ENCODE measurements around the gene PRTN3.

The PRTN3 gene

DNA sequence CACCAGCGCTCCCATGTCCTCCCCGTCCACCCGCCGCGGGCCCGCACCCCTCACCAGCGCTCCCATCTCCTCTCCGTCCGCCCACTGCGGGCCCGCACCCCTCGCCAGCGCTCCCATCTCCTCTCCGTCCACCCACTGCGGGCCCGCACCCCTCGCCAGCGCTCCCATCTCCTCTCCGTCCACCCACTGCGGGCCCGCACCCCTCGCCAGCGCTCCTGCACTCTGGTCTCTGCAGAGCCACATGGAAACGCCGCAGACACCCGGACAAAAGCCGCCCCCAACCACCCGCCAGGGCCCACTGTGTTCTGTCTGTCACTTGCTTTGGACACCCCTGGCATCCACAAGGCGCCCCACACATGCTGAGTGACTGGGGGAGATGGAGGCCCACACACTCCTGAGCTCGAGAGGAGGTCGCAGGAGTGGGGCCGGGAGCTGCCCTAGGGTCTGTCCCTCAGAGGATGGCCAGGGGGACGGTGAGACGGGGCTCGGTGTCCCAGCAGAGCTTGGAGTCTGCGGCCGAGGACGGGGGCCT lies 26.0 kb downstream of the PRTN3 start:
- peaks cover 38% of the 10 kb centered on the region for H3K36me3 ChIP-seq
- peak overlapping the region; percentile 84 for H3K27ac ChIP-seq
- no peaks in the 10 kb centered on the region for H4K20me1 ChIP-seq
- H3K4me1 ChIP-seq, result peaks cover 54% of the 10 kb centered on the region
- 0 out of 2 replicates have a peak overlapping the region, but pooled peaks have one; percentile 17 for H3K4me3 ChIP-seq
- no peak for TF ChIP-seq Cebpa-rat (IDR thresholded peaks at IDR 0.05)
- H3K27me3 ChIP-seq, result peaks cover 12% of the 10 kb centered on the region
- H3K9me3 ChIP-seq, result no peaks in the 10 kb centered on the region
- H3K4me2 ChIP-seq, result peak overlapping the region; percentile 75
- peak overlapping the region; percentile 60; the same call in 1 of the 2 replicates for H3K9ac ChIP-seq

DNA sequence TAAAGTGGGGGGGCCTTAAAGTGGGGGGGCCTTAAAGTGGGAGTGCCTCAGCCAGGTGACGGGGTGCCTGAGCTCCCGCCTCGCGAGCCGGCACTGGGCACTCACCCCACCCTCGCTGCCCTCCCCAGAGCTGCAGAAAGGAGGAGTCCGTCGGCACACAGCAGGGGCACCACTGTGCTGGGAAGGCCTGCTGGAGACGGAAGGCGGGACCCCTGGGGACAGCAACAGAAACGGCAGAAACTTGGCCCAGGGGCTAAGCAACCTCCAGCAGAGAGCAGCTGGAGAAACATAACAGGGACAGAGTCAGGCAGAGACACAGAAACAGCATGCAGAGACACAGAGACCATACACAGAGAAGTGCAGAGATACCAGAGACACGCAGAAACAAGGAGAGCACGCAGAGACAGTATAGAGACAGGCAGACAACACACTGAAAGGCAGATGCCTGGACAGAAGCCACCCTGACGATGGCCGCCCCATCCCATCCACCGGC lies 26.5 kb downstream of the PRTN3 start:
- peaks cover 11% of the 10 kb centered on the region for H3K27me3 ChIP-seq
- peak overlapping the region; percentile 84 for H3K27ac ChIP-seq
- peak overlapping the region; percentile 60; the same call in 1 of the 2 replicates for H3K9ac ChIP-seq
- H3K4me2 ChIP-seq, result peak overlapping the region; percentile 75
- H3K4me3 ChIP-seq, result peak overlapping the region; percentile 17; the same call in 1 of the 2 replicates
- no peaks in the 10 kb centered on the region for H4K20me1 ChIP-seq
- H3K9me3 ChIP-seq, result no peaks in the 10 kb centered on the region
- H3K4me1 ChIP-seq, result peaks cover 59% of the 10 kb centered on the region
- H3K36me3 ChIP-seq, result peaks cover 38% of the 10 kb centered on the region
- no peak for TF ChIP-seq Cebpa-rat (IDR thresholded peaks at IDR 0.05)

DNA sequence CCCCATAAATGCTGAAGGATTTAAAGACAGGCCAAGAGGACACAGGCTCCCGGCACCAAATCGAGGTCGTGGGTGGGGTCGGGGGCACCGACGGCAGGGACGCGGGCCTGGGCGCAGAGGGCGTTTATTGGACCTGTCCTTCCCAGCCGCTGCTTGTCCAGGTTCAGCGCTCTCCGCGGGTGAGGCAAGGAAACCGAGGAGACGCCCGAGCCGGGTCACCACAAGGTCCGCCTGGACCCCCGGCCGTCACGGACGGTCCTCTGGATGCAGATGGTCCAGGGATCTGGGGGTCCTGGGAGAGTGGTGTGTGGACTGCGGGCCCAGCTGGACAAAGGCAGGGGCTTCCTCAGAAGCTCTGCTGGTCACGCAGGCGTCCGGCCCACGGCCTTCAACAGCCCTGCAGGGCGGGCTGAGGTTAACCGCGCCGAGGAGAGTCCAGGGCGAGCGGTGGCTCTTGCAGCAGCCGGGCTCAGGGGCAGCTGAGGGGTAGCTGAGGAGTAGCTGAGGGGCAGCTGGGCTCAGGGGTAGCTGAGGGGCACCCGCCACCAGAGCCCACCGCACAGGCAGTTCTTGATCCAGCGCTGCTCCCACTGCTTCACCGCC lies 27.2 kb downstream of the PRTN3 start:
- peak overlapping the region; percentile 75 for H3K4me2 ChIP-seq
- peaks cover 57% of the 10 kb centered on the region for H3K4me1 ChIP-seq

DNA sequence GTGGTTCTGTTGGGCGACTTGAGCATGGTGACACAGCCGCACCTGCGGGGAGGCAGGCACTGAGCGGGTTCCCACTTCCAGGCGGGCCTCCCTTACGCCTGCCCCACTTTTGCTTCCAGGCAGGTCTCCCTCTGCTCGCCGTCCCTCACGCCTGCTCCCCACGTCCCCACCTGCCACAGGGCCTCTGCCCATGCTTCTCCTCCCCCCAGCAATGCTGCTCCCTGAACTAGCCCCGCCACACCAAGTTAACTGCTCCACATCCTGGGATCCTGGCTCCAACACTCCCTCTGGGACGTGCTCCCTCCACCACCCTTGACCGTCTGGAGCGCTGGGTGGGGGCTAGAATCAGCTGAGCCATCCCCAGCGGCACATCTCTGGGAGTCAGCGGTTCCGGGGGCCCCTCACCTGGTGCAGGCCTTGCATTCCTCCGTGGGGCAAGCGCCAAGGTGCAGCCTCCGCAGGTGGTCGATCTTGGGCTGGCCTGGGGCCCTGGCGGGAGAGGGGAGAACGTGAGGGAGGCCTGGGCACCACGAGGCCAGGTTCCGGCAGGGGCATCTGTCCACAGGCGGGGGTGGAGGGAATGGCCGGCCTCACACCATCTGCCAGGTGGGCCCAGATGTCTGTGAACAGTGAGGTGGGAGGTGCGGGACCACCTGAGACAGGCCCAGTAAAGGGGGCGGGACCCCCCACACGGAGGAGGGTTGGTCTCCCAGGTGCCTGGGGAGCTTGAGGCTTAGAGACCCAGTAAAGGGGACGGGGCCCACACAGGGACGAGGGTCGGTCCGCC lies 27.9 kb downstream of the PRTN3 start:
- Histone ChIP-seq H4K20me1 (peaks cover 4% of the 10 kb centered on the region), H3K9ac (peak overlapping the region; percentile 60; the same call in 1 of the 2 replicates), H3K9me3 (no peaks in the 10 kb centered on the region), H3K4me2 (peak overlapping the region; percentile 75), H3K27ac (peak overlapping the region; percentile 84), H3K4me1 (peaks cover 54% of the 10 kb centered on the region), H3K36me3 (peaks cover 41% of the 10 kb centered on the region), H3K27me3 (no peaks in the 10 kb centered on the region), H3K4me3 (no peak overlapping the region)
- TF ChIP-seq Cebpa-rat (IDR thresholded peaks at IDR 0.05), result no peak

More for the DNA sequence above, 27.2 kb downstream of the PRTN3 start:
- peak overlapping the region; percentile 84 for H3K27ac ChIP-seq
- peak overlapping the region; percentile 17; the same call in 1 of the 2 replicates for H3K4me3 ChIP-seq
- peaks cover 38% of the 10 kb centered on the region for H3K36me3 ChIP-seq
- no peak for TF ChIP-seq Cebpa-rat (IDR thresholded peaks at IDR 0.05)
- no peaks in the 10 kb centered on the region for H4K20me1 ChIP-seq
- H3K9ac ChIP-seq, result peak overlapping the region; percentile 60; the same call in 1 of the 2 replicates
- peaks cover 6% of the 10 kb centered on the region for H3K27me3 ChIP-seq
- no peaks in the 10 kb centered on the region for H3K9me3 ChIP-seq

DNA sequence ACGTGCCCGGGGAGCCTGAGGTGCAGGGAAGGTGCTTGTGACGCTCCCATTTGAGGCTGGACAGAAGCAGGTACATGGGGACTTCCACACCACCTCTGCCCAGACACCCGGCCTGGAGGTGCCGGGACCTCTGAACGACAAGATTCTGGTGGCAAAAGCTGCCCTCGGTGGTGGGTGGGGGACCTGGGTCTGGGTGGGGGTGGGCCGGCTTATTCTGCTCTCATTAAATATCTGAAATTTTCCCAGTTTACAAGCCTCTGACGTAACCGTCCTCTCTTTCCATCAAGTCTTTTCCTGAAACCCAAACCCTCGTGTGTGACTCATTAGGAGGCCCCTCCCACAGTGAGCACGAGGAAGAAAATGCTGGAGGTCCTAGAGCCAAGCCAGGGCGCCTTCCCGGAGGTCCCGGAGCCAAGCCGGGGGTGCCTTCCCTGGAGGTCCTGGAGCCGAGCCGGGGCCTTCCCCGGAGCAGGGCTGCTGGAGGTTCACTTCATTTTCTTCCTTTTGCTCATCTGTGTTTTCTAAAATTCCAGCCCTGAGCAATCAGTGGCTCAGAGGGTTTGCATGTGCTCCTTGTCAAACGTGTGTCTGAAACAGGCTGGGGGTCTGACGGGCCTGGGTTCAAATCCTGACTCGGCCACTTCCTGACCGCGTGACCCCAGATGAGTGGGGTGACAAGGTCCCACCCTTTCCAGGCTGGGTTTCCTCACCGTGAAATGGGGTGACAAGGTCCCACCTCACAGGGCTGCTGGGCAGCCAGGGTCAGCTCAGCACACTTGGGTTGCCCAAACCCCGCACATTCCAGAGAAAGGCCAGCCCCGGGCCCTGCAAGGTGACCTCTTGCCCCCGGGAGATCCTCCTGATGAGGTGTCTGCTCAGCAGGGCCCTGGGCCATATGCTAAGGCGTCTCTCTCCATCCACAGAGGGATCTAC lies 28.7 kb downstream of the PRTN3 start:
- no peaks in the 10 kb centered on the region for H3K27me3 ChIP-seq
- 0 out of 2 replicates have a peak overlapping the region, but pooled peaks have one; percentile 84 for H3K27ac ChIP-seq
- no peak overlapping the region for H3K9ac ChIP-seq
- no peak overlapping the region for H3K4me3 ChIP-seq
- no peak overlapping the region for H3K4me2 ChIP-seq
- peaks cover 12% of the 10 kb centered on the region for H4K20me1 ChIP-seq
- H3K4me1 ChIP-seq, result peaks cover 53% of the 10 kb centered on the region
- no peak for TF ChIP-seq Cebpa-rat (IDR thresholded peaks at IDR 0.05)
- H3K9me3 ChIP-seq, result no peaks in the 10 kb centered on the region
- peaks cover 49% of the 10 kb centered on the region for H3K36me3 ChIP-seq

DNA sequence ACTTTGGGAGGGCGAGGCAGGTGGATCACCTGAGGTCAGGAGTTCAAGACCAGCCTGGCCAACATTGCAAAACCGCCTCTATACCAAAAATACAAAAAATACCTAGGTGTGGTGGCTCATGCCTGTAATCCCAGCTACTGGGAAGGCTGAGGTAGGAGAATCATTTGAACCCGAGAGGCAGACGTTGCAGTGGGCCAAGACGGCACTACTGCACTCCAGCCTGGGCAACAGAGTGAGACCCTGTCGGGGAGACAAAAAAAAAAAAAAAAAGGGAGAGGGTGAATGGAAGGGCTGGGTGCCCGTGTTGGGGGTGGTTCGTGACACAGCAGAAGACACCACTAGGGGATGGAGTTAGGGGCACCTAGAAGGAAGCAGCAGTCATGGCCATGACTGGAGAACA lies 29.5 kb downstream of the PRTN3 start:
- TF ChIP-seq Cebpa-rat (IDR thresholded peaks at IDR 0.05), result no peak
- Histone ChIP-seq H3K27ac (no peak overlapping the region), H3K4me2 (no peak overlapping the region), H3K9me3 (no peaks in the 10 kb centered on the region), H4K20me1 (peaks cover 17% of the 10 kb centered on the region), H3K27me3 (no peaks in the 10 kb centered on the region), H3K4me1 (peaks cover 46% of the 10 kb centered on the region), H3K9ac (no peak overlapping the region), H3K36me3 (peaks cover 57% of the 10 kb centered on the region), H3K4me3 (no peak overlapping the region)

DNA sequence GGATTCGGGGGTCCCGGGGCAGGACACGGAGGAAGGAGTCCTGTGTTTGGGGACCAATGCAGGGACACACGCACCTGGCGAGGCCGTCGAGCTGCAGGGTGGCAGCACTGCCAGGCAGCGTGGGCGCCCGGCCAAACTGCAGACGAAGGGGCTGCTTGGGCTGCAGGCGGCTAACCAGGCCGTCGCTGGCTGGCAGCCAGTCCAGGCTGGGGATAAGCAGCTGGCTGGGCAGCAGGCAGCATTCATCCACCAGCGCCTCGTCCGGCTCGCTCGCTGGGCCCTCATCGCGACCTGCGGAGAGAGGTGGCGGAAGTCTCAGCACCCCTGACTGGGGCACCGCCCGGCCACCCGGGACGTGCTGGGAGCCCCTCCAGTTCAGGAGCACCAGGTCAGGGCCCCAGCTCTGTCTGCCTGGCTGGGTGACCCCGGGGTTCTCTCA lies 30.2 kb downstream of the PRTN3 start:
- Histone ChIP-seq H3K9ac (no peak overlapping the region), H3K4me2 (no peak overlapping the region), H3K4me1 (peaks cover 46% of the 10 kb centered on the region), H3K27ac (no peak overlapping the region), H3K27me3 (no peaks in the 10 kb centered on the region), H3K36me3 (peaks cover 64% of the 10 kb centered on the region), H4K20me1 (peaks cover 23% of the 10 kb centered on the region), H3K4me3 (no peak overlapping the region), H3K9me3 (no peaks in the 10 kb centered on the region)
- TF ChIP-seq Cebpa-rat (IDR thresholded peaks at IDR 0.05), result no peak

DNA sequence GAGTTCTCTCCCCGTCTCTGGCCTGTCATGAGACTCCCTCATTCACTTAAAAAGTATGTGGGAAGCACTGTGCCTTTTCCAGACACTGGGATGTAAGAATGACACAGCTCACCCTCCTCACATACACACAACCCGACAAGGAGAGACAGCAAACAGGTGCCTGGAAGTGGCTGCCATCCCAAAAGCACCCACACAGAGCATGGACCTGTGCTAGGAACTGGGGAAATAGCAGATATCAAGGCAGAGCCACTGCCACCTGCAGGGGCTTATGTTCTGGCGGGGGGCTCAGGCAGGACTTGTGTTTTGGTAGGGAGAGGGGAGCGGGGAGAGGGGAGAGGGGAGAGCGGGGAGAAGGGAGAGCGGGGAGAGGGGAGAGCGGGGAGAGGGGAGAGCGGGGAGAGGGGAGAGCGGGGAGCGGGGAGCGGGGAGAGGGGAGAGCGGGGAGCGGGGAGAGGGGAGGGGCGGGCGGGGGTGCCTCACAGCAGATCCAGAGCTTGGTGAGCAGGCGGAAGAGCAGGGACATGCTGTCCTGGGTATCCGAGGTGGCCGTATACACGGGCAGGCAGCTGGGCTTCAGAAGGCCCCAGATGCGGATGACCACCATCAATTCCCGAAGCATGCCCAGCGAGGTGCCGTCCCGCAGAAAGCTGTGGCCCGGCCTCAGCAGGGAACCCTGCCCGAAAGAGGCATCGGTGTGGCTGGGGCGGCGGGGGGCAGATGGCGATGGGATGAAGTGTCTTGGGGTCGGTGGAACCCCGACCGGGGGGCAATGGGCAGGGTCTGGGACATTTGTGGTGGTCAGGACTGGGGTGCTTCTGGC lies 30.9 kb downstream of the PRTN3 start:
- Histone ChIP-seq H4K20me1 (peaks cover 29% of the 10 kb centered on the region), H3K4me1 (peaks cover 45% of the 10 kb centered on the region), H3K4me2 (peak overlapping the region; percentile 69), H3K27ac (peak overlapping the region; percentile 41), H3K9me3 (no peaks in the 10 kb centered on the region), H3K4me3 (no peak overlapping the region), H3K27me3 (no peaks in the 10 kb centered on the region), H3K9ac (no peak overlapping the region), H3K36me3 (peaks cover 71% of the 10 kb centered on the region)
- TF ChIP-seq Cebpa-rat (IDR thresholded peaks at IDR 0.05), result no peak

Measured in BLaER1 (cell line).